Activated T-cell treated with anti-CD3 and anti-CD28 coated beads, Interleukin-2, amount 50 U/mL, for 24 hours (primary cell): ENCODE measurements around the gene NUDT11.

ENCODE experiments used
- DNase-seq: peaks from one replicate; pipeline ENCODE4 v3.0.0-alpha.2; 2020
- H3K27ac Mint-ChIP-seq: 2 replicates; pipeline ENCODE4 v1.8.0; 2020; ENCODE audit warnings: mild to moderate bottlenecking, mixed read lengths
- H3K27me3 Mint-ChIP-seq: 2 replicates; pipeline ENCODE4 v1.8.0; 2020; ENCODE audit warnings: mixed read lengths
- H3K36me3 Mint-ChIP-seq: 2 replicates; pipeline ENCODE4 v1.8.0; 2020; ENCODE audit warnings: low read depth, mixed read lengths
- H3K4me1 Mint-ChIP-seq: 2 replicates; pipeline ENCODE4 v1.8.0; 2020; ENCODE audit warnings: low read depth, mixed read lengths
- H3K4me3 Mint-ChIP-seq: 2 replicates; pipeline ENCODE4 v1.8.0; 2020; ENCODE audit warnings: mild to moderate bottlenecking, moderate library complexity, mixed read lengths
- H3K9me3 Mint-ChIP-seq: 2 replicates; pipeline ENCODE4 v1.8.0; 2020; ENCODE audit warnings: mixed read lengths

Gene NUDT11

GRCh38 chrX:51456246-51456645, 40.1 kb downstream of the NUDT11 start:
- Mint-ChIP-seq H3K9me3 (no peaks in the 10 kb centered on the region), H3K36me3 (no peaks in the 10 kb centered on the region), H3K4me3 (no peak overlapping the region), H3K4me1 (no peaks in the 10 kb centered on the region), H3K27ac (no peak overlapping the region), H3K27me3 (peaks cover 40% of the 10 kb centered on the region)
- no peak for DNase-seq

DNA sequence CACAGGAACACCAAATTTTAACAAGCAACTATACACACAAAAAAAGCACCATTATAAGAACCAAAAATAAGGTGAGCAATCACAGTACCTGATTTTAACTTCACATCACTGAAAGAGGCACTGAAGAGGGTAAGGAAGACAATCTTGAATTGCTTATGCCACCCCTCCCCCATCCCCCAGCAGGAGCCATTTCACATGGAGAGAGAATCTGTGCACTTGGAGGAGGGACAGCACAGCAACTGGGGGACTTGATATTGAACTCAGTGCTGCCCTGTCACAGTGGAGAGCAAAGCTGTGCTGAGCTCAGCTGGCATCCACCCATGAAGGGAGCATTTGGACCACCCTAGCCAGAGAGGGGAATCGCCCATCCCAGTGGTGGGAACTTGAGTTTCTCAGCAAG, 56.0 kb downstream of the NUDT11 start:
- DNase-seq: no peak
- Mint-ChIP-seq H3K27ac (no peak overlapping the region), H3K27me3 (peaks cover 37% of the 10 kb centered on the region), H3K4me3 (no peak overlapping the region), H3K4me1 (no peaks in the 10 kb centered on the region), H3K9me3 (no peaks in the 10 kb centered on the region), H3K36me3 (no peaks in the 10 kb centered on the region)
